B cell (primary cell): ENCODE results near the gene AUTS2. TPM values are rescaled to one million over a fixed set of nuclear protein-coding genes. Genes with fewer than 3 reads are reported as not detected.

ENCODE experiments used
- ATAC-seq: fragments of 200-7000 bp; cut with Tn5 transposase; one replicate; pipeline ENCODE4 v1.10.0; 2021; ENCODE audit warnings: low read depth, mild to moderate bottlenecking, moderate number of reproducible peaks, moderate library complexity
- CTCF ChIA-PET: fragments of 350-600 bp; sonication (Branson Sonifier 250); formaldehyde crosslinking; loops from one replicate; lab custom pipeline; 2021; ENCODE audit warnings: antibody characterized with exemption, inconsistent platforms; lab: Charles Lee
- POLR2A ChIA-PET: fragments of 350-600 bp; sonication (Branson Sonifier 250); formaldehyde crosslinking; loops from one replicate; lab custom pipeline; 2021; ENCODE audit warnings: antibody characterized with exemption; lab: Charles Lee
- DNase-seq: peaks from one replicate; pipeline ENCODE4 v3.0.0; 2013
- H2AFZ ChIP-seq: 2 replicates; pipeline ENCODE4 v1.6.1; 2012; ENCODE audit warnings: mild to moderate bottlenecking, low read depth, low read length; ENCODE audit not compliant: insufficient read depth, poor library complexity, severe bottlenecking
- H3K27ac ChIP-seq, 2 donors: 1 replicate in 1 of 2; 2 replicates in 1 of 2; pipeline ENCODE4 v1.5.1; 2012 to 2013; ENCODE audit warnings: low read length in 2 of 2, mild to moderate bottlenecking in 2 of 2, moderate library complexity in 1 of 2
- H3K27me3 ChIP-seq, 4 experiments: fragments of 200-600 bp in 1 of 4; sonication (generic) in 1 of 4; replicated peaks in 1 of 4; 1 replicate in 2 of 4; 2 replicates in 2 of 4; pipeline versions ENCODE4 v1.6.1 to v1.7.0; 2013 to 2016; ENCODE audit warnings: low read length in 3 of 4, mild to moderate bottlenecking in 2 of 4, mixed read lengths in 1 of 4, moderate library complexity in 1 of 4; ENCODE audit not compliant: insufficient read depth in 4 of 4, control insufficient read depth in 3 of 4; ENCODE audit errors: control extremely low read depth in 1 of 4
- H3K36me3 ChIP-seq, 2 experiments: replicated peaks in 1 of 2; 1 replicate in 1 of 2; 2 replicates in 1 of 2; pipeline versions ENCODE4 v1.6.1 to v1.7.1; 2013; ENCODE audit warnings: low read length in 1 of 2; ENCODE audit not compliant: insufficient read depth in 2 of 2, control insufficient read depth in 1 of 2; ENCODE audit errors: control extremely low read depth in 1 of 2, extremely low read depth in 1 of 2
- H3K4me1 ChIP-seq, 2 donors: fragments of 200-600 bp in 1 of 2; sonication (generic) in 1 of 2; 1 replicate in 1 of 2; 2 replicates in 1 of 2; pipeline versions ENCODE4 v1.5.1 to v1.6.1; 2013 to 2017; ENCODE audit warnings: low read length in 2 of 2; ENCODE audit not compliant: control insufficient read depth in 2 of 2, insufficient read depth in 2 of 2
- H3K4me2 ChIP-seq: replicated peaks from 2 replicates; pipeline ENCODE3; 2012; ENCODE audit warnings: mild to moderate bottlenecking, low read depth, low read length; ENCODE audit not compliant: poor library complexity, severe bottlenecking
- H3K4me3 ChIP-seq, 5 experiments: fragments of 200-600 bp in 1 of 5; sonication (generic) in 1 of 5; 1 replicate in 3 of 5; 2 replicates in 2 of 5; pipeline versions ENCODE4 v1.5.1 to v1.7.0; 2011 to 2016; ENCODE audit warnings: low read length in 4 of 5, mild to moderate bottlenecking in 4 of 5, low read depth in 2 of 5, control low read depth in 1 of 5, moderate library complexity in 1 of 5; ENCODE audit not compliant: insufficient read depth in 1 of 5; ENCODE audit errors: control extremely low read depth in 1 of 5, extremely low read depth in 1 of 5
- H3K79me2 ChIP-seq: fragments of 200-600 bp; sonication (generic); one replicate; pipeline ENCODE4 v1.6.0; 2016; ENCODE audit warnings: low read length; ENCODE audit not compliant: control insufficient read depth, insufficient read depth
- H3K9ac ChIP-seq: fragments of 200-600 bp; sonication (generic); 2 replicates; pipeline ENCODE4 v1.6.1; 2017; ENCODE audit warnings: mild to moderate bottlenecking, low read length, moderate library complexity
- H3K9me3 ChIP-seq, 3 donors: one replicate each; pipeline versions ENCODE4 v1.6.1 to v1.7.1; 2013; ENCODE audit warnings: low read length in 2 of 3; ENCODE audit not compliant: control insufficient read depth in 2 of 3, insufficient read depth in 1 of 3; ENCODE audit errors: control extremely low read depth in 1 of 3
- H4K20me1 ChIP-seq: 2 replicates; pipeline ENCODE4 v1.6.0; 2012; ENCODE audit warnings: mild to moderate bottlenecking, low read length; ENCODE audit not compliant: insufficient read depth, control insufficient read depth, poor library complexity, severe bottlenecking
- H3K27ac Mint-ChIP-seq: one replicate; pipeline ENCODE4 v1.8.0; 2021; ENCODE audit warnings: mixed read lengths
- H3K27me3 Mint-ChIP-seq: one replicate; pipeline ENCODE4 v1.8.0; 2021; ENCODE audit warnings: mixed read lengths
- H3K4me1 Mint-ChIP-seq: one replicate; pipeline ENCODE4 v1.8.0; 2021; ENCODE audit warnings: mixed read lengths
- H3K4me3 Mint-ChIP-seq: one replicate; pipeline ENCODE4 v1.8.0; 2021; ENCODE audit warnings: mixed read lengths
- H3K9me3 Mint-ChIP-seq: one replicate; pipeline ENCODE4 v1.8.0; 2022; ENCODE audit warnings: mixed read lengths; ENCODE audit not compliant: insufficient read depth
- CTCF ChIP-seq: fragments of 200-600 bp; IDR thresholded peaks from one replicate; pipeline ENCODE4 v1.8.0; 2022; ENCODE audit warnings: antibody characterized with exemption, mild to moderate bottlenecking
- EZH2 ChIP-seq: IDR thresholded peaks from 2 replicates; pipeline ENCODE4 v1.6.1; 2012; ENCODE audit warnings: borderline replicate concordance, low read depth, mild to moderate bottlenecking, moderate library complexity, low read length; ENCODE audit not compliant: insufficient read depth, poor library complexity, severe bottlenecking
- WGBS: methylation state at CpG from one replicate; pipeline ENCODE4 v1.1.5; 2013; ENCODE audit warnings: missing lambda C conversion rate; ENCODE audit not compliant: insufficient coverage; 5-methylcytosine and 5-hydroxymethylcytosine counted together
- intact Hi-C: fragments of 100-400 bp; cut with micrococcal nuclease; formaldehyde crosslinking; loops from one replicate; pipeline ENCODE4 v1.10.0; 2022
- polyA plus RNA-seq: library from polyadenylated mRNA; depleted of rRNA; stranded (reverse); fragments of >200 nt; gene quantifications from 2 replicates; pipeline ENCODE4 v1.2.3, GENCODE V29; 2012
- total RNA-seq, 2 donors: library from RNA; stranded (reverse); fragments of 120-200 nt in 1 of 2; gene quantifications; 1 replicate in 1 of 2; 2 replicates in 1 of 2; pipeline versions ENCODE4 v1.2.3 to v1.2.4, GENCODE V29; 2013 to 2022

The AUTS2 gene
- total and polyA plus RNA-seq, 2 donors (not counting 1 experiment from before 2014, with no cell fraction given), result 22.3 to 35.0 TPM

- no peaks in the 10 kb centered on the region for H3K9me3 Mint-ChIP-seq
- H3K27ac Mint-ChIP-seq, result no peak overlapping the region
- no peak overlapping the region for H3K4me3 ChIP-seq
- no peaks in the 10 kb centered on the region for H4K20me1 ChIP-seq
- no peak for ATAC-seq
- TF ChIP-seq CTCF, result no peak
- no peak for TF ChIP-seq EZH2
- no peak overlapping the region for H2AFZ ChIP-seq
- no peak overlapping the region for H3K9ac ChIP-seq
- 88% methylated on average over 1 of the region's 3 CpGs for WGBS
- no peaks in the 10 kb centered on the region for H3K36me3 ChIP-seq
- H3K27ac ChIP-seq, result no peak overlapping the region
- H3K79me2 ChIP-seq, result no peaks in the 10 kb centered on the region
- intact Hi-C loops, result no loop called here
- CTCF ChIA-PET, result no interaction called here
- no peaks in the 10 kb centered on the region for H3K4me1 ChIP-seq
- POLR2A ChIA-PET, result no interaction called here
- H3K4me3 Mint-ChIP-seq, result no peak overlapping the region
- peaks cover 1% of the 10 kb centered on the region for H3K4me1 Mint-ChIP-seq
- H3K9me3 ChIP-seq, result peaks cover 0 to 11% (median 0%) of the 10 kb centered on the region in 3 donors
- no peaks in the 10 kb centered on the region for H3K27me3 Mint-ChIP-seq
- H3K27me3 ChIP-seq, result no peaks in the 10 kb centered on the region
- no peak for DNase-seq
- H3K4me2 ChIP-seq, result no peak overlapping the region
These were observed 1010.0 kb downstream of the AUTS2 start for GRCh38 chr7:70608229-70608628.

- H3K36me3 ChIP-seq, result no peaks in the 10 kb centered on the region
- H3K4me2 ChIP-seq, result no peak overlapping the region
- TF ChIP-seq CTCF, result no peak
- TF ChIP-seq EZH2, result no peak
- Mint-ChIP-seq H3K9me3 (no peaks in the 10 kb centered on the region), H3K27ac (no peak overlapping the region), H3K4me1 (peaks cover 19% of the 10 kb centered on the region), H3K4me3 (no peak overlapping the region), H3K27me3 (no peaks in the 10 kb centered on the region)
- no peak overlapping the region for H3K9ac ChIP-seq
- H2AFZ ChIP-seq, result no peak overlapping the region
- ChIA-PET CTCF (no interaction called here), POLR2A (no interaction called here)
- no peaks in the 10 kb centered on the region for H3K79me2 ChIP-seq
- H4K20me1 ChIP-seq, result no peaks in the 10 kb centered on the region
- no peak overlapping the region for H3K4me3 ChIP-seq
- no peaks in the 10 kb centered on the region for H3K27me3 ChIP-seq
- WGBS, result 100% methylated on average over 1 of the region's 5 CpGs
- intact Hi-C loops, result no loop called here
- H3K4me1 ChIP-seq, result peaks cover 4 to 14% of the 10 kb centered on the region in 2 donors
- DNase-seq (no peak), ATAC-seq (no peak)
- H3K9me3 ChIP-seq, result peaks cover 0 to 5% (median 0%) of the 10 kb centered on the region in 3 donors
- H3K27ac ChIP-seq, result no peak overlapping the region
These were observed 1014.5 kb downstream of the AUTS2 start for GRCh38 chr7:70612811-70613210.
